ENCODE results near the gene GPC5. TPM values are rescaled to one million over a fixed set of nuclear protein-coding genes. Genes with fewer than 3 reads are reported as not detected.

The GPC5 gene
- total RNA-seq, 1 donor from 2014 or later: 0.24 TPM

GRCh38 chr13:91596842-91597241 is 198.4 kb downstream of the GPC5 start:
- Mint-ChIP-seq H3K4me1 (no peaks in the 10 kb centered on the region), H3K27me3 (no peaks in the 10 kb centered on the region), H3K27ac (no peak overlapping the region), H3K36me3 (ENCODE audit: low read depth) (no peaks in the 10 kb centered on the region), H3K9me3 (peaks cover 1% of the 10 kb centered on the region), H3K4me3 (no peak overlapping the region)
- ChIA-PET CTCF (no interaction called here), POLR2A (no interaction called here)
- no peak for DNase-seq
- TF ChIP-seq CTCF (IDR thresholded peaks at IDR 0.05): no peak
- ATAC-seq (ENCODE audit: low read depth): no peak
- intact Hi-C loops (cut with micrococcal nuclease): no loop called here

GRCh38 chr13:91598655-91599054 is 200.2 kb downstream of the GPC5 start:
- POLR2A ChIA-PET: no interaction called here
- H3K9me3 Mint-ChIP-seq: no peaks in the 10 kb centered on the region
- CTCF ChIA-PET: no interaction called here

GRCh38 chr13:91601273-91601672 is 202.9 kb downstream of the GPC5 start:
- Mint-ChIP-seq H3K27me3 (no peaks in the 10 kb centered on the region), H3K4me1 (no peaks in the 10 kb centered on the region), H3K9me3 (no peaks in the 10 kb centered on the region), H3K4me3 (no peak overlapping the region), H3K36me3 (ENCODE audit: low read depth) (no peaks in the 10 kb centered on the region), H3K27ac (no peak overlapping the region)
- ChIA-PET POLR2A (no interaction called here), CTCF (no interaction called here)
- DNase-seq (no peak), ATAC-seq (ENCODE audit: low read depth) (no peak)
- no peak for TF ChIP-seq CTCF (IDR thresholded peaks at IDR 0.05)
- intact Hi-C loops (cut with micrococcal nuclease): no loop called here

More at GRCh38 chr13:91598655-91599054, 200.2 kb downstream of the GPC5 start:
- intact Hi-C loops (cut with micrococcal nuclease): no loop called here
- Mint-ChIP-seq H3K4me3 (no peak overlapping the region), H3K27me3 (no peaks in the 10 kb centered on the region), H3K4me1 (no peaks in the 10 kb centered on the region), H3K27ac (no peak overlapping the region), H3K36me3 (ENCODE audit: low read depth) (no peaks in the 10 kb centered on the region)
- ATAC-seq (ENCODE audit: low read depth): no peak
- TF ChIP-seq CTCF (IDR thresholded peaks at IDR 0.05): no peak
- DNase-seq: no peak

- POLR2A ChIA-PET: no interaction called here
- CTCF ChIA-PET: no interaction called here
- Mint-ChIP-seq H3K27me3 (no peaks in the 10 kb centered on the region), H3K27ac (no peak overlapping the region), H3K36me3 (ENCODE audit: low read depth) (no peaks in the 10 kb centered on the region), H3K9me3 (no peaks in the 10 kb centered on the region), H3K4me1 (no peaks in the 10 kb centered on the region), H3K4me3 (no peak overlapping the region)
- intact Hi-C loops (cut with micrococcal nuclease): no loop called here
- no peak for ATAC-seq (ENCODE audit: low read depth)
- DNase-seq: no peak
- TF ChIP-seq CTCF (IDR thresholded peaks at IDR 0.05): no peak
Observed at GRCh38 chr13:91601807-91602206, 203.4 kb downstream of the GPC5 start.

- Mint-ChIP-seq H3K36me3 (ENCODE audit: low read depth) (no peaks in the 10 kb centered on the region), H3K4me3 (no peak overlapping the region), H3K27me3 (no peaks in the 10 kb centered on the region), H3K4me1 (no peaks in the 10 kb centered on the region), H3K9me3 (peaks cover 2% of the 10 kb centered on the region), H3K27ac (no peak overlapping the region)
- ChIA-PET CTCF (no interaction called here), POLR2A (no interaction called here)
- DNase-seq: no peak
- ATAC-seq (ENCODE audit: low read depth): no peak
- TF ChIP-seq CTCF (IDR thresholded peaks at IDR 0.05): no peak
- intact Hi-C loops (cut with micrococcal nuclease): no loop called here
Observed at GRCh38 chr13:91609353-91609752, 210.9 kb downstream of the GPC5 start.
